GM13976 (cell line): Measurements from ENCODE around the gene IFITM5.
A peak's percentile ranks its signal among the peaks of the same experiment; 100 is the strongest.

Source experiments
- DNase-seq: peaks from one replicate; pipeline ENCODE4 v3.0.0; 2012; ENCODE audit warnings: low spot score
- CTCF ChIP-seq: IDR thresholded peaks from 2 replicates; pipeline ENCODE4 v1.5.1; 2012; ENCODE audit warnings: borderline replicate concordance, mild to moderate bottlenecking; ENCODE audit not compliant: insufficient read depth; ENCODE audit errors: extremely low read depth, missing control alignments, control extremely low read depth
- in situ Hi-C: fragments of 300-500 bp; cut with MboI; formaldehyde crosslinking; loops from one replicate; pipeline ENCODE4 v1.12.0; 2022; ENCODE audit warnings: low sequenced_read_pairs, mixed read lengths, inconsistent platforms; ENCODE audit not compliant: unreplicated experiment

Gene IFITM5

GRCh38 chr11:281486-282161 lies 17.7 kb downstream of the IFITM5 start:
- in situ Hi-C loops: no loop called here
- no peak for TF ChIP-seq CTCF
- no peak for DNase-seq

GRCh38 chr11:280706-281485 lies 18.4 kb downstream of the IFITM5 start:
- peak; percentile 39 for DNase-seq
- no peak for TF ChIP-seq CTCF
- in situ Hi-C loops: no loop called here

GRCh38 chr11:279966-280705 lies 19.2 kb downstream of the IFITM5 start:
- TF ChIP-seq CTCF: no peak
- peak; percentile 63 for DNase-seq
- in situ Hi-C loops: no loop called here

GRCh38 chr11:279040-279965 lies 20.0 kb downstream of the IFITM5 start:
- no peak for TF ChIP-seq CTCF
- in situ Hi-C loops: no loop called here
- DNase-seq: peak; percentile 43

- no peak for TF ChIP-seq CTCF
- DNase-seq: peak; percentile 25
- in situ Hi-C loops: no loop called here
These were observed 21.1 kb downstream of the IFITM5 start, which contains the start of gene NLRP6 for GRCh38 chr11:278001-278951. TSS of gene NLRP6 (plus strand) at chr11:278407. CDS start at chr11:278570, 163 bp downstream.
